GM12878 (cell line): ENCODE measurements around the gene SPTBN1. TPM values are rescaled to one million over a fixed set of nuclear protein-coding genes. Genes with fewer than 3 reads are reported as not detected.

Experiments used
- ATAC-seq: fragments of 200-7000 bp; cut with Tn5 transposase; 3 replicates; pipeline ENCODE4 v1.9.1; 2020; ENCODE audit warnings: mild to moderate bottlenecking, moderate library complexity
- BruUV-seq: library from RNA; stranded (reverse); fragments of 400-500 nt; replicated peaks from 2 replicates; lab custom pipeline; 2021; lab: Mats Ljungman, UMichigan
- CTCF ChIA-PET: fragments of 300-600 bp; sonication (Branson Sonifier 250); formaldehyde crosslinking; extraction: SDS; loops from one replicate; lab custom pipeline; 2021; ENCODE audit warnings: inconsistent platforms; lab: Yijun Ruan, JAX
- POLR2A ChIA-PET: fragments of 350-600 bp; formaldehyde crosslinking; extraction: SDS; loops from one replicate; lab custom pipeline; 2021; ENCODE audit warnings: inconsistent platforms; lab: Charles Lee
- RAD21 ChIA-PET: fragments of 300-600 bp; sonication (Branson Sonifier 250); formaldehyde crosslinking; loops from one replicate; lab custom pipeline; 2023; ENCODE audit warnings: antibody characterized with exemption; ENCODE audit not compliant: unreplicated experiment; lab: Charles Lee
- SMC1A ChIA-PET: fragments of 300-600 bp; sonication (Branson Sonifier 250); formaldehyde crosslinking; loops from one replicate; lab custom pipeline; 2023; ENCODE audit not compliant: unreplicated experiment, uncharacterized antibody; lab: Charles Lee
- DNase-seq: peaks from one replicate; pipeline ENCODE4 v3.0.0-alpha.2; 2011; ENCODE audit warnings: low read depth, low spot score
- FAIRE-seq: peaks from 3 replicates; lab custom pipeline; 2011; peaks lifted over from hg19 to GRCh38; lab: Jason Lieb, UNC
- H2AFZ ChIP-seq: 2 replicates; pipeline ENCODE4 v1.6.0; 2011; ENCODE audit warnings: low read depth, low read length, control low read depth; ENCODE audit not compliant: control insufficient read depth
- H3K27ac ChIP-seq: 2 replicates; pipeline ENCODE4 v1.5.1; 2011; ENCODE audit warnings: control low read depth; ENCODE audit not compliant: control insufficient read depth, insufficient read depth
- H3K27me3 ChIP-seq, 2 experiments: replicated peaks in 1 of 2; 2 replicates each; pipeline versions ENCODE4 v1.6.0 to v1.6.1; 2011; ENCODE audit warnings: low read length in 1 of 2; ENCODE audit not compliant: control insufficient read depth in 2 of 2, insufficient read depth in 2 of 2
- H3K36me3 ChIP-seq, 2 experiments: 2 replicates each; pipeline ENCODE4 v1.5.1; 2011; ENCODE audit warnings: low read length in 1 of 2; ENCODE audit not compliant: control insufficient read depth in 2 of 2, insufficient read depth in 2 of 2
- H3K4me1 ChIP-seq: 2 replicates; pipeline ENCODE4 v1.6.1; 2011; ENCODE audit warnings: mild to moderate bottlenecking, low read length, moderate library complexity, mixed read lengths; ENCODE audit not compliant: control insufficient read depth, insufficient read depth
- H3K4me2 ChIP-seq: 2 replicates; pipeline ENCODE4 v1.6.0; 2011; ENCODE audit warnings: control low read depth; ENCODE audit not compliant: control insufficient read depth, insufficient read depth
- H3K4me3 ChIP-seq: fragments of 200-600 bp; sonication (generic); 2 replicates; pipeline ENCODE4 v1.5.1; 2016
- H3K79me2 ChIP-seq: 2 replicates; pipeline ENCODE4 v1.6.0; 2011; ENCODE audit warnings: low read length; ENCODE audit not compliant: control insufficient read depth, insufficient read depth
- H3K9ac ChIP-seq: 2 replicates; pipeline ENCODE4 v1.8.0; 2011; ENCODE audit warnings: low read length, control low read depth, mixed read lengths; ENCODE audit not compliant: control insufficient read depth, insufficient read depth
- H3K9me3 ChIP-seq: replicated peaks from 3 replicates; pipeline ENCODE4 v1.5.1; 2011; ENCODE audit warnings: mild to moderate bottlenecking, low read length; ENCODE audit not compliant: control insufficient read depth, insufficient read depth
- H4K20me1 ChIP-seq: 2 replicates; pipeline ENCODE4 v1.6.0; 2011; ENCODE audit not compliant: control insufficient read depth, insufficient read depth
- CHD1 ChIP-seq: IDR thresholded peaks from 2 replicates; pipeline ENCODE4 v1.6.1; 2012; ENCODE audit warnings: low read depth, low read length, improper control_type of control experiment
- EGR1 ChIP-seq, 2 experiments: IDR thresholded peaks; 1 replicate in 1 of 2; 2 replicates in 1 of 2; pipeline ENCODE4 v1.6.1; 2011 to 2012; ENCODE audit warnings: low read depth in 2 of 2, low read length in 2 of 2, borderline replicate concordance in 1 of 2, mild to moderate bottlenecking in 1 of 2, moderate library complexity in 1 of 2
- ESRRA ChIP-seq: IDR thresholded peaks from 2 replicates; pipeline ENCODE4 v1.6.1; 2012; ENCODE audit warnings: mild to moderate bottlenecking, low read length, improper control_type of control experiment
- FOS ChIP-seq: IDR thresholded peaks from 3 replicates; pipeline ENCODE4 v1.6.1; 2011; ENCODE audit warnings: borderline replicate concordance; ENCODE audit not compliant: insufficient read length; ENCODE audit errors: extremely low read depth
- GABPA ChIP-seq: IDR thresholded peaks from 2 replicates; pipeline ENCODE4 v1.6.1; 2014; ENCODE audit warnings: antibody characterized with exemption, low read depth, mild to moderate bottlenecking, inconsistent platforms
- GATAD2B ChIP-seq: fragments of 450-650 bp; conservative IDR thresholded peaks from 2 replicates; pipeline ENCODE4 v1.6.1; 2017; ENCODE audit warnings: low read depth, mild to moderate bottlenecking, moderate library complexity
- KLF5 ChIP-seq: fragments of 450-650 bp; IDR thresholded peaks from 2 replicates; pipeline ENCODE4 v1.6.1; 2014; ENCODE audit warnings: mild to moderate bottlenecking; ENCODE audit not compliant: partially characterized antibody
- MTA3 ChIP-seq: IDR thresholded peaks from 2 replicates; pipeline ENCODE4 v1.6.1; 2012; ENCODE audit warnings: low read length, inconsistent platforms, borderline replicate concordance
- POLR2A ChIP-seq: IDR thresholded peaks from 2 replicates; pipeline ENCODE4 v1.6.1; 2011; ENCODE audit warnings: low read depth, mild to moderate bottlenecking, low read length
- POLR2AphosphoS5 ChIP-seq: IDR thresholded peaks from 2 replicates; pipeline ENCODE4 v1.6.1; 2011; ENCODE audit warnings: mild to moderate bottlenecking, low read length, inconsistent platforms
- RAD51 ChIP-seq: fragments of 450-650 bp; IDR thresholded peaks from 2 replicates; pipeline ENCODE4 v1.6.1; 2016; ENCODE audit warnings: moderate library complexity, mild to moderate bottlenecking, inconsistent platforms
- RBBP5 ChIP-seq: fragments of 200-600 bp; sonication (generic); conservative IDR thresholded peaks from 2 replicates; pipeline ENCODE4 v1.6.1; 2016
- RCOR1 ChIP-seq: conservative IDR thresholded peaks from 2 replicates; pipeline ENCODE4 v1.6.1; 2012; ENCODE audit warnings: low read depth, low read length, improper control_type of control experiment
- ZNF384 ChIP-seq: IDR thresholded peaks from 2 replicates; pipeline ENCODE4 v1.6.1; 2012; ENCODE audit warnings: low read depth, mild to moderate bottlenecking, low read length, improper control_type of control experiment, borderline replicate concordance
- WGBS: methylation state at CpG from one replicate; pipeline ENCODE4 v1.1.6; 2016; ENCODE audit warnings: low lambda C conversion rate; ENCODE audit not compliant: insufficient replicate concordance, insufficient coverage; ENCODE audit errors: missing lambda C conversion rate; 5-methylcytosine and 5-hydroxymethylcytosine counted together
- in situ Hi-C: fragments of 300-500 bp; cut with MboI; formaldehyde crosslinking; loops from 9 replicates; pipeline ENCODE4 v1.14.3; 2018; ENCODE audit warnings: mixed read lengths
- intact Hi-C: fragments of 100-400 bp; cut with micrococcal nuclease; formaldehyde crosslinking; loops from one replicate; pipeline ENCODE4 v1.14.2; 2022; ENCODE audit not compliant: unreplicated experiment
- polyA plus RNA-seq, 11 experiments: library from polyadenylated mRNA; depleted of rRNA in 4 of 11; unstranded in 6 of 11; stranded (reverse) in 5 of 11; fragments of >200 nt; fragmentation: Nextera tagmentation in 4 of 11; fragmentation: Illumina TruSeq in 1 of 11; extraction: Ambion mirVana in 4 of 11; extraction: Trizol in 1 of 11; gene quantifications; 1 replicate in 1 of 11; 2 replicates in 10 of 11; pipeline versions ENCODE4 v1.2.1 to v1.2.3, GENCODE V29; 2011 to 2016; ENCODE audit warnings: inconsistent platforms in 2 of 11, missing spikeins in 2 of 11, low read depth in 1 of 11
- total RNA-seq, 4 experiments: library from RNA; depleted of rRNA in 3 of 4; stranded (reverse); fragments of >200 nt in 3 of 4; fragmentation: Illumina TruSeq in 1 of 4; extraction: Trizol in 1 of 4; gene quantifications; 2 replicates each; pipeline versions ENCODE4 v1.2.1 to v1.2.3, GENCODE V29; 2013 to 2021
- TF ChIP-seq, protein P1 (sequence below): fragments of 450-650 bp; IDR thresholded peaks from 2 replicates; pipeline ENCODE4 v1.6.1; 2016; ENCODE audit warnings: mild to moderate bottlenecking, moderate library complexity, borderline replicate concordance
- TF ChIP-seq, protein P2 (sequence below): fragments of 450-650 bp; IDR thresholded peaks from 2 replicates; pipeline ENCODE4 v1.6.1; 2016; ENCODE audit warnings: mild to moderate bottlenecking

SPTBN1 gene
- total and polyA plus RNA-seq, 10 of the 15 experiments (the other 5 are each of a cell fraction or from before 2014, with no cell fraction given): 20.6 to 154 (median 76.7) TPM

DNA sequence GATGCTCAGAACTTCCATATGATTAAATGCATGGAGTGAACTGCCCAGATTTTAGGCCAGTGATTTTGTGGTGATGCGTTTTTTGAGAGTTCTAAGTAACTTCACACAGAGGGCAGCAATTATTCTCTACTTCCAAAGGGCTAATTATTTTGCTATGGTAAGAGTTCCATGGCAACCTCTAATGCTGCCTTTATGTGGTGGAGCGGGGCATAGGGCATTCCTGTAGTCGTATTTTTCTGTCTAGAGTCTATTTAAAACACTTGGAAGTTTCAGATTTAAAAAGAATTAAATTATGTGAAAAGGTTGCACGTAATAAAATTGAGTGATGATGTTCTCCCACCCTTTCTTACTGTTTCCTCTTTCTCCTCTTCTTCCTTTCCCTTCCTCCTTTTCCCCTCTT is 203.4 kb downstream of the SPTBN1 start:
- in situ Hi-C loops: no loop called here
- Histone ChIP-seq H3K9me3 (no peaks in the 10 kb centered on the region), H3K27ac (no peak overlapping the region), H3K9ac (no peak overlapping the region), H3K27me3 (no peaks in the 10 kb centered on the region), H3K4me2 (no peak overlapping the region), H3K4me3 (no peak overlapping the region), H4K20me1 (no peaks in the 10 kb centered on the region), H3K36me3 (peaks cover 34 to 58% of the 10 kb centered on the region in 2 experiments), H3K4me1 (no peaks in the 10 kb centered on the region), H3K79me2 (no peaks in the 10 kb centered on the region), H2AFZ (no peak overlapping the region)
- ATAC-seq: no peak
- ChIA-PET SMC1A (interaction anchor here (1.1 to 9.3 kb wide), 3 partner anchors 34 to 52 kb away, joined by 3 to 187 read pairs (median 4); no protein-coding TSS in a partner anchor), POLR2A (interaction anchor here (1.7 kb wide), 1 partner anchor 99 kb away, joined by 6 read pairs; no protein-coding TSS in a partner anchor), CTCF (no interaction called here), RAD21 (interaction anchor here (3.5 kb wide), 1 partner anchor 45 kb away, joined by 38 read pairs; no protein-coding TSS in a partner anchor)
- BruUV-seq: no TSS peak
- no peak for FAIRE-seq
- intact Hi-C loops: loop anchor here (5.0 kb wide), 1 partner anchor 137 kb away; no protein-coding TSS in a partner anchor
- 99% methylated on average over 4 of the region's 4 CpGs for WGBS
- DNase-seq: no peak
- TF ChIP-seq ZNF384: no peak
- TF ChIP-seq POLR2AphosphoS5: no peak
- TF ChIP-seq, protein P1, sequence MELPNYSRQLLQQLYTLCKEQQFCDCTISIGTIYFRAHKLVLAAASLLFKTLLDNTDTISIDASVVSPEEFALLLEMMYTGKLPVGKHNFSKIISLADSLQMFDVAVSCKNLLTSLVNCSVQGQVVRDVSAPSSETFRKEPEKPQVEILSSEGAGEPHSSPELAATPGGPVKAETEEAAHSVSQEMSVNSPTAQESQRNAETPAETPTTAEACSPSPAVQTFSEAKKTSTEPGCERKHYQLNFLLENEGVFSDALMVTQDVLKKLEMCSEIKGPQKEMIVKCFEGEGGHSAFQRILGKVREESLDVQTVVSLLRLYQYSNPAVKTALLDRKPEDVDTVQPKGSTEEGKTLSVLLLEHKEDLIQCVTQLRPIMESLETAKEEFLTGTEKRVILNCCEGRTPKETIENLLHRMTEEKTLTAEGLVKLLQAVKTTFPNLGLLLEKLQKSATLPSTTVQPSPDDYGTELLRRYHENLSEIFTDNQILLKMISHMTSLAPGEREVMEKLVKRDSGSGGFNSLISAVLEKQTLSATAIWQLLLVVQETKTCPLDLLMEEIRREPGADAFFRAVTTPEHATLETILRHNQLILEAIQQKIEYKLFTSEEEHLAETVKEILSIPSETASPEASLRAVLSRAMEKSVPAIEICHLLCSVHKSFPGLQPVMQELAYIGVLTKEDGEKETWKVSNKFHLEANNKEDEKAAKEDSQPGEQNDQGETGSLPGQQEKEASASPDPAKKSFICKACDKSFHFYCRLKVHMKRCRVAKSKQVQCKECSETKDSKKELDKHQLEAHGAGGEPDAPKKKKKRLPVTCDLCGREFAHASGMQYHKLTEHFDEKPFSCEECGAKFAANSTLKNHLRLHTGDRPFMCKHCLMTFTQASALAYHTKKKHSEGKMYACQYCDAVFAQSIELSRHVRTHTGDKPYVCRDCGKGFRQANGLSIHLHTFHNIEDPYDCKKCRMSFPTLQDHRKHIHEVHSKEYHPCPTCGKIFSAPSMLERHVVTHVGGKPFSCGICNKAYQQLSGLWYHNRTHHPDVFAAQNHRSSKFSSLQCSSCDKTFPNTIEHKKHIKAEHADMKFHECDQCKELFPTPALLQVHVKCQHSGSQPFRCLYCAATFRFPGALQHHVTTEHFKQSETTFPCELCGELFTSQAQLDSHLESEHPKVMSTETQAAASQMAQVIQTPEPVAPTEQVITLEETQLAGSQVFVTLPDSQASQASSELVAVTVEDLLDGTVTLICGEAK: no peak
- no peak for TF ChIP-seq KLF5
- no peak for TF ChIP-seq GABPA
- TF ChIP-seq EGR1 (IDR thresholded peaks at IDR 0.05; ENCODE audit: borderline replicate concordance in 1 of 2, low read depth in 2 of 2, low read length in 2 of 2): no peak
- no peak for TF ChIP-seq RCOR1
- no peak for TF ChIP-seq GATAD2B
- TF ChIP-seq FOS: no peak
- no peak for TF ChIP-seq MTA3
- no peak for TF ChIP-seq CHD1
- no peak for TF ChIP-seq RAD51
- no peak for TF ChIP-seq RBBP5
- TF ChIP-seq ESRRA: no peak
- no peak for TF ChIP-seq POLR2A
- TF ChIP-seq, protein P2, sequence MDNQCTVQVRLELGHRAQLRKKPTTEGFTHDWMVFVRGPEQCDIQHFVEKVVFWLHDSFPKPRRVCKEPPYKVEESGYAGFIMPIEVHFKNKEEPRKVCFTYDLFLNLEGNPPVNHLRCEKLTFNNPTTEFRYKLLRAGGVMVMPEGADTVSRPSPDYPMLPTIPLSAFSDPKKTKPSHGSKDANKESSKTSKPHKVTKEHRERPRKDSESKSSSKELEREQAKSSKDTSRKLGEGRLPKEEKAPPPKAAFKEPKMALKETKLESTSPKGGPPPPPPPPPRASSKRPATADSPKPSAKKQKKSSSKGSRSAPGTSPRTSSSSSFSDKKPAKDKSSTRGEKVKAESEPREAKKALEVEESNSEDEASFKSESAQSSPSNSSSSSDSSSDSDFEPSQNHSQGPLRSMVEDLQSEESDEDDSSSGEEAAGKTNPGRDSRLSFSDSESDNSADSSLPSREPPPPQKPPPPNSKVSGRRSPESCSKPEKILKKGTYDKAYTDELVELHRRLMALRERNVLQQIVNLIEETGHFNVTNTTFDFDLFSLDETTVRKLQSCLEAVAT: no peak
